ENCODE measurements around the gene UGT8. TPM values are rescaled to one million over a fixed set of nuclear protein-coding genes. Genes with fewer than 3 reads are reported as not detected.

The UGT8 gene
- total RNA-seq = not detected in 2 replicates

GRCh38 chr4:114598191-114599121, at the start of gene UGT8:
Gene UGT8, plus strand, starts transcription at chr4:114598807. Its CDS starts 24,074 bp downstream, at chr4:114622881.

Measured in epithelial cell of umbilical artery (primary cell).